ENCODE measurements around the gene SNORC.
"Not testable (repeated sequence)": the region's sequence is repeated elsewhere in the genome, so short reads cannot be mapped to it uniquely, and the experiment has no call there.

SNORC gene

DNA sequence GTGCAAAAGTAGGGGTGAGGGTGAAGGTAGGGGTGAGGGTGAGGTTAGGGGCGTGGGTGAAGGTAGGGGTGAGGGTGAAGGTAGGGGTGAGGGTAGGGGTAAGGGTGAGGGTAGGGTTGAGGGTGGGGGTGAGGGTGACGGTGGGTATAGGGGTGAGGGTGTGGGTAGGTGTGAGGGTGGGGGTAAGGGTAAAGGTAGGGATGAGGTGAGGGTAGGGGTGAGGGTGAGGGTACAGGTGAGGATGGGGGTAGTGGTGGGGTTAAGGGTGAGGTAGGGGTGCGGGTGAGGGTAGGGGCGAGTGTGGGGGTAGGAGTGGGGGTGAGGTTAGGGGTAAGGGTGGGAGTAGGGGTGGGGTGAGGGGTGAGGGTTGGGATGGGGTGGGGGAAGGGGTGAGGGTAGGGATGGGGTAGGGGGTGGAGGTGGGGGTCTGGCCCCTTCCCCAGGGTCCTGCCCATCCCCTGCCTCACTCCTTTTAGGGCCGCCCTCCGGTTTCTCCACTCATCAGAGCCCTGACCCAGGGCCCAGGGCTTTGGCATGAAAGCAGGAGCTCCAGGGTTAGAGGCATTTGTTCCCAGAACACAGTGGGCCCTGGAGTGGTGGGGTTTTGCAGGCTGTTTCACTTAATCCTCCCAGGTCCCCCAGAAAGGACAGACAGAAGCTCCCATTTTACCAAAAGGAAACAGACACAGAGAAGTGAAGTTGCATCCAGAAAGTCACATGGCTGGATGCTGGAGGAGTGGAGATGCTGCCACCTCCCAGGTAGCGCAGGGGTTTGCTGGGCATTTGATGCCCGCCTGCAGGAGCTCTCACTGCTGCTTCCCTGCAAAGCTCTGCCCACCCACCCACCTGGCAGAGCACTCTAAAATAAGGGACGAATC is 26.9 kb downstream of the SNORC start:
- DNase-seq (ENCODE audit: low read depth, low spot score), result no peak

GRCh38 chr2:232897598-232898408 is 27.7 kb downstream of the SNORC start:
- no peak for DNase-seq (ENCODE audit: low read depth, low spot score)

- no peak for DNase-seq (ENCODE audit: low read depth, low spot score)
Observed at GRCh38 chr2:232898592-232899543, 28.8 kb downstream of the SNORC start.

- DNase-seq (ENCODE audit: low read depth, low spot score), result no peak
Observed at GRCh38 chr2:232900811-232901735, 31.0 kb downstream of the SNORC start.

- no peak for DNase-seq (ENCODE audit: low read depth, low spot score)
Observed at GRCh38 chr2:232901736-232902578, 31.9 kb downstream of the SNORC start.

DNA sequence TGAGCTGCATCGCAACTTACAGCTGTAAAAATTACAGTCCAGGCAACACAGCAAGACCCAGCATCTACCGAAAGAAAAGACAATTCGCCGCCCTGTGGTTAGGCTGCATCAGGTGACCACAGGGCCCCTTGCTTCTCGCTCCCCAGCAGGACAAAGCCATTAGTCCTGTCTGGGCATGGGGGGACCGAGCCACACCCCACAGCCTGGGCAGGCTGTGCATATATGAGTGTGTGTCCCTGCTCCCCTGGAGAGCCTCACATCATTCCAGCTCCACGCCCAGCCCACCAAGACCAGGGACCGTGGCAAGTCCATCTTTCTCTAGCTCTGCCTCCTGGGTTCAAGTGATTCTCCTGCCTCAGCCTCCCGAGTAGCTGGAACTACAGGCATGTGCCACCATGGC is 33.9 kb downstream of the SNORC start:
- DNase-seq (ENCODE audit: low read depth, low spot score), result no peak

DNA sequence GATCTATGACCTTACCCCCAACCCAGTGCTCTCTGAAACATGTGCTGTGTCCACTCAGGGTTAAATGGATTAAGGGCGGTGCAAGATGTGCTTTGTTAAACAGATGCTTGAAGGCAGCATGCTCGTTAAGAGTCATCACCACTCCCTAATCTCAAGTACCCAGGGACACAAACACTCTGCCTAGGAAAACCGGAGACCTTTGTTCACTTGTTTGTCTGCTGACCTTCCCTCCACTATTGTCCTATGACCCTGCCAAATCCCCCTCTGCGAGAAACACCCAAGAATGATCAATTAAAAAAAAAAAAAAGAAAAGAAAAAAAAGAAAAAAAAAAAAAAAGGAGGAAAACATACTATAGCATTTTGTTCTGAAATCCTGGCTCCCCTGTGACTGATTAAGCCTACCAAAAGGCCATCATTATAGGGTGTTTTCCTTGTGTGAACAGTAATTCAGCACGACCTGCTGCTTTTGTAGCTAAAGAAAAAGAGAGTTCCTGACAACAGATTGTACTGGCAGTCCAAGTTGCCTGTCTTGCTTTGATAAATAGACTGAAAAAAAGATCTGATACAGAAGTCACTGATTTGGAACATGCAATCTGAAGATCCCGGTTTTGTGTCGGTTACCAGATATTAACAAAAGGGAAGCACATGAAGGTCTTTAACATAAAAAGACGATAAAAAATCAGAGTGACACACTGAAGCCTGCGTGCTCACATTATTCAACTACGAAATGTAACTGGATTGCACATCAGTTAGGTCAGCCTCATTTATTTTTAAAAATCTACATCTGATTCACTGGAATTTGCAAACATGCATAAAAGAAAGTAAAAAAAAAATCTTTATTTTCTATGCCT is 37.0 kb downstream of the SNORC start:
- not testable (repeated sequence) for DNase-seq (ENCODE audit: low read depth, low spot score)

- not testable (repeated sequence) for DNase-seq (ENCODE audit: low read depth, low spot score)
Observed at GRCh38 chr2:232907718-232908085, 37.6 kb downstream of the SNORC start.

GRCh38 chr2:232908695-232909094 is 38.6 kb downstream of the SNORC start:
- no peak for DNase-seq (ENCODE audit: low read depth, low spot score)

GRCh38 chr2:232910376-232910775 is 40.3 kb downstream of the SNORC start:
- no peak for DNase-seq (ENCODE audit: low read depth, low spot score)

- DNase-seq (ENCODE audit: low read depth, low spot score), result no peak
Observed at GRCh38 chr2:232911712-232912277, 41.7 kb downstream of the SNORC start.

- no peak for DNase-seq (ENCODE audit: low read depth, low spot score)
Observed at GRCh38 chr2:232913903-232914302, 43.8 kb downstream of the SNORC start.

GRCh38 chr2:232919141-232919540 is 49.1 kb downstream of the SNORC start:
- DNase-seq (ENCODE audit: low read depth, low spot score), result no peak

- DNase-seq (ENCODE audit: low read depth, low spot score), result no peak
Observed at GRCh38 chr2:232920055-232920454, 50.0 kb downstream of the SNORC start.

GRCh38 chr2:232920760-232921159 is 50.7 kb downstream of the SNORC start:
- no peak for DNase-seq (ENCODE audit: low read depth, low spot score)

- no peak for DNase-seq (ENCODE audit: low read depth, low spot score)
Observed at GRCh38 chr2:232924433-232924832, 54.4 kb downstream of the SNORC start.

GRCh38 chr2:232925153-232925820 is 55.2 kb downstream of the SNORC start:
- no peak for DNase-seq (ENCODE audit: low read depth, low spot score)

- no peak for DNase-seq (ENCODE audit: low read depth, low spot score)
Observed at GRCh38 chr2:232925821-232926156, 55.7 kb downstream of the SNORC start.

Data from activated CD4-positive, CD25-positive, alpha-beta regulatory T cell treated with anti-CD3 and anti-CD28 coated beads, Interleukin-2, amount 50 U/mL, for 16 hours (primary cell).